Transverse colon (tissue), 4 donors: ENCODE data around the gene LKAAEAR1. TPM values are rescaled to one million over a fixed set of nuclear protein-coding genes. Genes with fewer than 3 reads are reported as not detected.

Experiments used
- DNase-seq: peaks from one replicate; pipeline ENCODE4 v3.0.0-alpha.2; 2019
- H3K27ac ChIP-seq, 4 donors: fragments of 200-600 bp; sonication (generic); 2 replicates each; pipeline ENCODE4 v1.5.1; 2016 to 2018; ENCODE audit warnings: inconsistent platforms in 4 of 4
- H3K27me3 ChIP-seq: fragments of 200-600 bp; sonication (generic); 2 replicates; pipeline ENCODE4 v1.5.1; 2017; ENCODE audit warnings: inconsistent platforms
- H3K36me3 ChIP-seq, 4 donors: fragments of 200-600 bp; sonication (generic); 2 replicates each; pipeline ENCODE4 v1.5.1; 2017 to 2019; ENCODE audit warnings: inconsistent platforms in 4 of 4
- H3K4me1 ChIP-seq, 4 donors: fragments of 200-600 bp; sonication (generic); 2 replicates each; pipeline ENCODE4 v1.5.1; 2017 to 2020; ENCODE audit warnings: inconsistent platforms in 4 of 4
- H3K4me3 ChIP-seq, 4 donors: fragments of 200-600 bp; sonication (generic); 1 replicate in 1 of 4; 2 replicates in 3 of 4; pipeline versions ENCODE4 v1.5.1 to v1.6.1; 2017 to 2019; ENCODE audit warnings: inconsistent platforms in 4 of 4
- H3K9me3 ChIP-seq, 2 donors: fragments of 200-600 bp; sonication (generic); 2 replicates each; pipeline ENCODE4 v1.5.1; 2017 to 2019; ENCODE audit warnings: inconsistent platforms in 2 of 2
- CTCF ChIP-seq, 5 experiments: fragments of 200-600 bp in 3 of 5; fragments of 450-650 bp in 2 of 5; sonication (generic) in 3 of 5; IDR thresholded peaks; 1 replicate in 2 of 5; 2 replicates in 3 of 5; pipeline ENCODE4 v1.5.1; 2016 to 2017; ENCODE audit warnings: antibody characterized with exemption in 5 of 5, inconsistent platforms in 3 of 5, mild to moderate bottlenecking in 2 of 5, moderate library complexity in 1 of 5
- EP300 ChIP-seq: sonication (generic); formaldehyde crosslinking; IDR thresholded peaks from one replicate; pipeline ENCODE4 v1.6.1; 2017; ENCODE audit warnings: antibody characterized with exemption, low read depth
- POLR2A ChIP-seq: fragments of 450-650 bp; IDR thresholded peaks from one replicate; pipeline ENCODE4 v1.6.1; 2016; ENCODE audit warnings: antibody characterized with exemption, mild to moderate bottlenecking, moderate library complexity
- POLR2AphosphoS5 ChIP-seq, 3 donors: sonication (generic); formaldehyde crosslinking; IDR thresholded peaks; one replicate each; pipeline ENCODE4 v1.6.1; 2016; ENCODE audit warnings: antibody characterized with exemption in 3 of 3
- WGBS, 2 donors: methylation state at CpG; one replicate each; pipeline ENCODE4 v1.1.5; 2018; ENCODE audit warnings: low coverage in 1 of 2; 5-methylcytosine and 5-hydroxymethylcytosine counted together
- in situ Hi-C, 4 donors: fragments of 200-750 bp; cut with MboI; loops; one replicate each; pipeline versions ENCODE4 v1.15.0 to v1.15.1; 2017; ENCODE audit warnings: low sequenced_read_pairs in 3 of 4, low pct_ligation_motif_present in 1 of 4, low pct_unique_long_range_greater_than_20kb in 1 of 4
- intact Hi-C: fragments of 100-400 bp; cut with DNase I; formaldehyde crosslinking; loops from one replicate; pipeline ENCODE4 v1.15.1; 2023; ENCODE audit warnings: low total_unique reads
- total RNA-seq, 4 donors: library from RNA; depleted of rRNA; stranded (reverse); fragments of >200 nt; gene quantifications; one replicate each; pipeline ENCODE4 v1.1.0, GENCODE V29; 2016

The LKAAEAR1 gene
- total RNA-seq, 4 donors from 2014 or later = not detected

DNA sequence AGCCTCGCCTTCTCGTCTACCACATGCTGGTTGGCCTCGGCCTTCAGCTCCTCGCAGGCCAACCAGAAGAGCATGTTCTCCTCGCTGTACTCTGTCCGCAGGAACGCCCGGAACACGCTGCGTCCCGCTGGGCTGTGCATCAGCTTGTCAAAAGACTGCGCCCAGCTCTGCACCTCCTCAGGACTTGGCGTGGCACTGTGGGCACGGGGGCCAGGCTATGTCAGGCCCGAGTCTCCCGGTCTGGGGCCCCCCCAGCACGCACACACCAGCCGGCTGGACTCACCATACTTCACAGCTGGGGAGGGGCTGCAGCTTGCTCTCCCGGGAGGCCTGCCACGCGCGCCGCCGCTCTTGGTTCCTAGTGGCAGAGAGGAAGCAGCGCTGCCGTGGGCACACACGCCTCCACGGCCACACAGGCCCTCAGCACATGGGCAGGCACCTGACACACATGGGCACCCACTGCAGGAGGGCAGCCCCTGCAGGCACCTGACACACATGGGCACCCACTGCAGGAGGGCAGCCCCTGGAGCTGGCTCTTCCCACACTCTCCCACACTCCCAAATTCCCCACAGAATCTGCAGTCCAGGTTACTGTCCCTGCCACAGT is 9.9 kb downstream of the LKAAEAR1 start:
- H3K27ac ChIP-seq = no peak overlapping the region
- peaks cover 10% of the 10 kb centered on the region for H3K27me3 ChIP-seq
- no peak overlapping the region for H3K4me3 ChIP-seq
- intact Hi-C loops (no loop called here), in situ Hi-C loops (no loop called here)
- H3K9me3 ChIP-seq = no peaks in the 10 kb centered on the region
- WGBS, 2 donors = 80 to 85% methylated on average over 2 to 28 of the region's 28 CpGs
- no peak for DNase-seq
- TF ChIP-seq CTCF (IDR thresholded peaks at IDR 0.05) (no peak), POLR2A (no peak), EP300 (no peak), POLR2AphosphoS5 (IDR thresholded peaks at IDR 0.05) (no peak)
- peaks cover 9 to 16% (median 12%) of the 10 kb centered on the region in 4 donors for H3K4me1 ChIP-seq
- no peaks in the 10 kb centered on the region for H3K36me3 ChIP-seq

GRCh38 chr20:64073476-64074183 is 10.6 kb downstream of the LKAAEAR1 start:
- in situ Hi-C loops = no loop called here
- no peak overlapping the region for H3K4me3 ChIP-seq
- WGBS, 2 donors = 92 to 94% methylated on average over 10 to 32 of the region's 37 CpGs
- no peak for DNase-seq
- intact Hi-C loops = no loop called here
- no peaks in the 10 kb centered on the region for H3K36me3 ChIP-seq
- no peak for TF ChIP-seq CTCF (IDR thresholded peaks at IDR 0.05)
- no peak for TF ChIP-seq POLR2AphosphoS5 (IDR thresholded peaks at IDR 0.05)
- TF ChIP-seq POLR2A = no peak
- no peak for TF ChIP-seq EP300
- no peak overlapping the region for H3K27ac ChIP-seq
- H3K27me3 ChIP-seq = peaks cover 5% of the 10 kb centered on the region
- peaks cover 3 to 9% (median 5%) of the 10 kb centered on the region in 4 donors for H3K4me1 ChIP-seq
- no peaks in the 10 kb centered on the region for H3K9me3 ChIP-seq

DNA sequence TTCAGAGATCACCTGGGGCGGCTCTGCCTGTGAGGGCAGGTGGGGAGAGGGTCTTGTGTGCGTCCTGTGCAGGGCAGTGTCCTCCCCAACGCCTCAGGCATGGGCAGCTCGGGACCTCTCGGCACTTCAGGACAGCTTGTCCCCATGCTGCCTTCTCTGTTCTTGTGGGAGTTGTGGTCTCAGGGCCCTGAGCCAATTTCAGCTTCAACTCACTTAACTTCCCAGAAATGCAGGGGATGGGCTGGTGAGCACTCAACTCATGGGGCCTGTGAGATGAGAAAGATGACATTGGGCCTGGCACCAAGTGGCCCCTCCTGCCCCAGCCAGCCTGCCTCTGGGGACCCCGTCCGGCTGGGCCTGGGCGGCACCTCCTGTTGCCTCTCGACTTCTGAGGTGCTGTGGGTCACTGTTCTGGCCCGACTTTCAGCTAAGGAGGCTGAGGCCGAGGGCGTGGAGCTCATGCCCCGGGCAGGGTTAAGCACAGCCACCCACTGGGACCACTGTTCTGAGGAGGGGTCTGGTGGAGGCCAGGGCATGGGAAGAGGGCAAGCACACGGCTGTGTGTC is 11.6 kb downstream of the LKAAEAR1 start:
- intact Hi-C loops = no loop called here
- Histone ChIP-seq H3K4me1 (no peaks in the 10 kb centered on the region), H3K36me3 (no peaks in the 10 kb centered on the region), H3K9me3 (no peaks in the 10 kb centered on the region), H3K4me3 (no peak overlapping the region), H3K27me3 (no peaks in the 10 kb centered on the region), H3K27ac (no peak overlapping the region)
- no peak for DNase-seq
- in situ Hi-C loops = no loop called here
- 88% methylated on average over 11 of the region's 14 CpGs; no CpG with 5 or more reads in 1 of the 2 donors for WGBS, 2 donors
- TF ChIP-seq POLR2A (no peak), EP300 (no peak), POLR2AphosphoS5 (IDR thresholded peaks at IDR 0.05) (no peak), CTCF (IDR thresholded peaks at IDR 0.05) (no peak)
